Esophagus squamous epithelium (tissue), 5 donors: ENCODE results near the gene MISFA. TPM values are rescaled to one million over a fixed set of nuclear protein-coding genes. Genes with fewer than 3 reads are reported as not detected.

ENCODE experiments used
- DNase-seq: peaks from one replicate; lab custom pipeline; 2025; lab: John Stamatoyannopoulos, UW
- H3K27ac ChIP-seq, 4 donors: fragments of 200-600 bp; sonication (generic); one replicate each; pipeline ENCODE4 v1.5.1; 2016 to 2019; ENCODE audit warnings: mild to moderate bottlenecking in 1 of 4
- H3K27me3 ChIP-seq, 4 donors: fragments of 200-600 bp; sonication (generic); 1 replicate in 3 of 4; 2 replicates in 1 of 4; pipeline versions ENCODE4 v1.5.1 to v1.6.0; 2017 to 2021; ENCODE audit warnings: antibody characterized with exemption in 1 of 4
- H3K36me3 ChIP-seq, 3 donors: fragments of 200-600 bp; sonication (generic); one replicate each; pipeline ENCODE4 v1.5.1; 2016 to 2019
- H3K4me1 ChIP-seq, 3 donors: fragments of 200-600 bp; sonication (generic); one replicate each; pipeline ENCODE4 v1.5.1; 2017 to 2019
- H3K4me3 ChIP-seq, 4 donors: fragments of 200-600 bp; sonication (generic); 1 replicate in 3 of 4; 2 replicates in 1 of 4; pipeline ENCODE4 v1.5.1; 2016 to 2019; ENCODE audit warnings: mild to moderate bottlenecking in 2 of 4, moderate library complexity in 1 of 4
- H3K9me3 ChIP-seq, 3 donors: fragments of 200-600 bp; sonication (generic); one replicate each; pipeline ENCODE4 v1.5.1; 2016 to 2019
- POLR2A ChIP-seq, 4 donors: fragments of 450-650 bp; IDR thresholded peaks; one replicate each; pipeline ENCODE4 v1.6.1; 2017; ENCODE audit warnings: antibody characterized with exemption in 4 of 4, mild to moderate bottlenecking in 4 of 4, moderate library complexity in 3 of 4
- WGBS, 2 donors: methylation state at CpG; one replicate each; pipeline ENCODE4 v1.1.5; 2018; 5-methylcytosine and 5-hydroxymethylcytosine counted together
- intact Hi-C: fragments of 100-400 bp; cut with DNase I; formaldehyde crosslinking; loops from one replicate; pipeline ENCODE4 v1.15.0; 2022
- total RNA-seq, 4 donors: library from RNA; depleted of rRNA; stranded (reverse); fragments of >200 nt; gene quantifications; one replicate each; pipeline ENCODE4 v1.1.0, GENCODE V29; 2016
- TF ChIP-seq, protein P1 (sequence below), 6 experiments: fragments of 450-650 bp in 4 of 6; fragments of 200-600 bp in 2 of 6; sonication (generic) in 2 of 6; IDR thresholded peaks; one replicate each; pipeline ENCODE4 v1.5.1; 2016 to 2019; ENCODE audit warnings: antibody characterized with exemption in 6 of 6, mild to moderate bottlenecking in 4 of 6, moderate library complexity in 4 of 6
- donor health status: DM: yes; HTN: yes; CAD: no.

MISFA gene
- total RNA-seq = 1 to 10 TPM in 2 of 4 donors, not detected in 2; 1.4 to 2.5 TPM

DNA sequence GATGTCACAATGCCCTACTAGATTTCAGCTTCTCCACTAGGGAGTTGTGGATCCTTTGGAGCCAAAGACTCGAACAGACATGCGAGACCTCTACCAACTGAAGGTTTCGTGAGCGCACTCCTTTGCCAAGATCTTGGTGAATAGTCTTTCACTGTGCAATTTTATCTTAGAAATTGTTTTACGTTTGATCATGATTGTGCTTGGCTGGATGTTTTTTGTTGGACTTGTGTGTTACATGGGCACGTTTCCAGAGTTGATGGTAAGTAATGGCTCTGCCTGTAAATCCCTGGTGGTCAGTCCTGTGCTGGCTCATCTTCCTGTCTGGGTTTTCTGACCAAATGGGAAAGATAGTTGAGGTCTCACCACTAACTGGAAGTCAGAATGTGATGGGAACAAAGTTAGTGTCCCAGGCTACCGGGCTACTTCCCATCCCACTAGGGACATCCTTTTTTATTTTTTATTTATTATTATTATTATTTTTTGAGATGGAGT is at the start of gene MISFA:
MISFA (plus strand) TSS at position 51 of the 492 bp plus-strand sequence; CDS start at position 191, 140 bp downstream.
- TF ChIP-seq, protein P1, sequence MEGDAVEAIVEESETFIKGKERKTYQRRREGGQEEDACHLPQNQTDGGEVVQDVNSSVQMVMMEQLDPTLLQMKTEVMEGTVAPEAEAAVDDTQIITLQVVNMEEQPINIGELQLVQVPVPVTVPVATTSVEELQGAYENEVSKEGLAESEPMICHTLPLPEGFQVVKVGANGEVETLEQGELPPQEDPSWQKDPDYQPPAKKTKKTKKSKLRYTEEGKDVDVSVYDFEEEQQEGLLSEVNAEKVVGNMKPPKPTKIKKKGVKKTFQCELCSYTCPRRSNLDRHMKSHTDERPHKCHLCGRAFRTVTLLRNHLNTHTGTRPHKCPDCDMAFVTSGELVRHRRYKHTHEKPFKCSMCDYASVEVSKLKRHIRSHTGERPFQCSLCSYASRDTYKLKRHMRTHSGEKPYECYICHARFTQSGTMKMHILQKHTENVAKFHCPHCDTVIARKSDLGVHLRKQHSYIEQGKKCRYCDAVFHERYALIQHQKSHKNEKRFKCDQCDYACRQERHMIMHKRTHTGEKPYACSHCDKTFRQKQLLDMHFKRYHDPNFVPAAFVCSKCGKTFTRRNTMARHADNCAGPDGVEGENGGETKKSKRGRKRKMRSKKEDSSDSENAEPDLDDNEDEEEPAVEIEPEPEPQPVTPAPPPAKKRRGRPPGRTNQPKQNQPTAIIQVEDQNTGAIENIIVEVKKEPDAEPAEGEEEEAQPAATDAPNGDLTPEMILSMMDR (IDR thresholded peaks at IDR 0.05) = no peak
- no peak for TF ChIP-seq POLR2A (IDR thresholded peaks at IDR 0.05)
- Histone ChIP-seq H3K27ac (no peak within 1 kb of the TSS), H3K9me3 (no peaks in the 10 kb centered on the region), H3K27me3 (no peaks in the 10 kb centered on the region), H3K36me3 (peaks cover 0 to 18% (median 0%) of the 10 kb centered on the region in 3 donors), H3K4me1 (peaks cover 5 to 12% (median 6%) of the 10 kb centered on the region in 3 donors), H3K4me3 (no peak within 1 kb of the TSS)
- intact Hi-C loops = no loop called here
- 88 to 95% methylated on average over 6 to 7 of the region's 7 CpGs for WGBS, 2 donors
- no peak for DNase-seq

DNA sequence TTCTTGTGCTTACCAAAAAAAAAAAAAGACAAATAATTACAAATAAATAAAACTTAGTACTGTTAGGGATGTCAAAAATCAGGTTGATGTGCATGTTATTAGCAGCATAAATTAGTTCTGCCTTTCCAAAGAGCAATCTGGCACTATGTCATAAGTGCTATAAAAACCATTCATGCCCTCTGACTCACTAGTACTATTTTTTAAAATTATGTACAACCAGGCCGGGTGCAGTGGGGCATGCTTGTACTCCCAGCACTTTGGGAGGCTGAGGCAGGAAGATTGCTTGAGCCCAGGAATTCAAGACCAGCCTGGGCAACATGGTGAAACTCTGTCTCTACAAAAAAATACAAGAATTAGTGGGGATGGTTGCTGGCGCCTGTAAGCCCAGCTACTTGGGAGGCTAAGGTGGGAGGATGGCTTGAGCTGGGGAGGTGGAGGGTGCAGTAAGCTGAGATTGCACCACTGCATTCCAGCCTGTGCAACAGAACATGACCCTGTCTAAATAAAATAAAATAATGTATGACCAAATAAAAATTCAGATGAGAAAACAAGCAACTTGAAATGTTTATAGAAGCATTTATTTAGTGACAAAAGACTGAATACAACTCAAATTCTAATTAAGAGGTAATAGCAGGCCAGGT is 36.4 kb upstream of the MISFA start:
- TF ChIP-seq POLR2A (IDR thresholded peaks at IDR 0.05) = no peak
- Histone ChIP-seq H3K27me3 (no peaks in the 10 kb centered on the region), H3K4me3 (no peak overlapping the region), H3K36me3 (peaks cover 0 to 98% (median 10%) of the 10 kb centered on the region in 3 donors), H3K9me3 (no peaks in the 10 kb centered on the region), H3K4me1 (no peaks in the 10 kb centered on the region), H3K27ac (no peak overlapping the region)
- intact Hi-C loops = no loop called here
- WGBS, 2 donors = 70 to 75% methylated on average over 2 of the region's 2 CpGs
- no peak for DNase-seq

DNA sequence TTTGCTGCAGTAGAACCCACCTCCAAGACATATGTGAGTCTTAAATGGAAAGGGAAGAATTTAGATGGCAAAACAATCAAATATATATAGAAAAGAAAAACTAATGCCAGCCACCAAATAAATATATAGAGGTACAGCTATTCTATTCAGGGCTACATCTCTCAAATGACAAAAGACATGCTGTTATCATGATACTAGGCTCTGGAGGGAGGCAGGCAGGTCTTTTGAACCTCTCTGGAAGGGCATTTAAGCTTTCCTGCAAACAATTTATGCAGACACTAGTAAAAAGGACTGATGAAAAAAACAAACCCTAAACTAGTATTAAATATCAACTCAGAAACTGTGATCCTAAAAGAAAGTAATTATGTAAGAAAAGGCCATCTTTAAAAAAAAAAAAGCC is 35.4 kb upstream of the MISFA start:
- H3K36me3 ChIP-seq = peaks cover 0 to 95% (median 10%) of the 10 kb centered on the region in 3 donors
- no peaks in the 10 kb centered on the region for H3K27me3 ChIP-seq
- intact Hi-C loops = no loop called here
- no peaks in the 10 kb centered on the region for H3K4me1 ChIP-seq
- H3K27ac ChIP-seq = no peak overlapping the region
- DNase-seq = no peak
- TF ChIP-seq, protein P1 (IDR thresholded peaks at IDR 0.05) = no peak
- TF ChIP-seq POLR2A (IDR thresholded peaks at IDR 0.05) = no peak
- H3K9me3 ChIP-seq = no peaks in the 10 kb centered on the region
- H3K4me3 ChIP-seq = no peak overlapping the region

DNA sequence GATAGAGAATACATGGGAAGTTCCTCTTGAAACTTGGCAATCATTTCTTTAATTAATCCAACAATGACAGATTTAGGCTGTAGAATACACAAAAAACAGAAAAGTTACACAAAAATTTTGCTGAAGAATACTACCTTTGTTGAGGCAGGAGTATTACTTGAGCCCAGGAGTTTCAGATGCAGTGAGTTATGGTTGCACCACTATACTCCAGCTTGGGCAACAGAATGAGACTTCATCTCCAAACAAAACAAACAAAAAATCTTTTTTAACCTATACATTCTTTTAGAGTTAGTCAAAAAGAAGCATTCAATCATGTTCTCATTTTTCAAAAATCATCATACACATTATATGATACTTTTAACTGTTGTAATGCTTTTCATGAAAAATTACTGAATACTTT is 33.2 kb upstream of the MISFA start:
- H3K9me3 ChIP-seq = no peaks in the 10 kb centered on the region
- H3K4me1 ChIP-seq = no peaks in the 10 kb centered on the region
- intact Hi-C loops = no loop called here
- no peak overlapping the region for H3K27ac ChIP-seq
- no peak overlapping the region for H3K4me3 ChIP-seq
- no peaks in the 10 kb centered on the region for H3K27me3 ChIP-seq
- TF ChIP-seq POLR2A (IDR thresholded peaks at IDR 0.05) = no peak
- TF ChIP-seq, protein P1 (IDR thresholded peaks at IDR 0.05) = no peak
- peaks cover 0 to 93% (median 10%) of the 10 kb centered on the region in 3 donors for H3K36me3 ChIP-seq
- DNase-seq = no peak

DNA sequence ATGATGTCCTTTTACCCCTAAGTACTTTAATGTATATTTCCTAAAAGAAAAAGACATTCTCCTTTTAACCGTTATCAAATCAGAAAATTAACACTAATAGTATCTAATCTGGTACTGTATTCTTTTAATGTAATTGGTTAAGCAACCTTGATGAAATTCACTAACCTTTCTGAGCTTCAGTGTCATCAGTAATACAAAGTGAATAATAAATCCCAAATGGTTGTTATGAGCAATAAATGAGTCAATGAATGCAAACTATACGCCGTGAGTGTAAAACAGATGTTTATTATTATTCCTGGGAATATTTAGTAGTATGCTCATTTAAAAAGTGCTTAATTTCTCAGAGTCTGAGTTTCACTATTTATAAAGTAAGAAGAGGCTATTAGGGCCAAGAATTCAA is 32.5 kb upstream of the MISFA start:
- intact Hi-C loops = no loop called here
- Histone ChIP-seq H3K4me3 (no peak overlapping the region), H3K9me3 (no peaks in the 10 kb centered on the region), H3K4me1 (no peaks in the 10 kb centered on the region), H3K36me3 (peaks cover 0 to 93% (median 10%) of the 10 kb centered on the region in 3 donors), H3K27ac (no peak overlapping the region), H3K27me3 (no peaks in the 10 kb centered on the region)
- no peak for DNase-seq
- 74 to 76% methylated on average over 3 of the region's 3 CpGs for WGBS, 2 donors
- TF ChIP-seq, protein P1 (IDR thresholded peaks at IDR 0.05) = no peak
- no peak for TF ChIP-seq POLR2A (IDR thresholded peaks at IDR 0.05)
